ENCODE results near the gene GAS6. TPM values are rescaled to one million over a fixed set of nuclear protein-coding genes. Genes with fewer than 3 reads are reported as not detected.
"Not testable (repeated sequence)": the region's sequence is repeated elsewhere in the genome, so short reads cannot be mapped to it uniquely, and the experiment has no call there.

The GAS6 gene
- total RNA-seq, 1 experiment from 2014 or later = 12.0 TPM

- DNase-seq (ENCODE audit: extremely low read depth, low read depth) = no peak
These were observed 21.4 kb downstream of the GAS6 start for GRCh38 chr13:113842336-113843062.

- no peak for DNase-seq (ENCODE audit: extremely low read depth, low read depth)
These were observed 22.6 kb downstream of the GAS6 start for GRCh38 chr13:113841353-113841650.

DNA sequence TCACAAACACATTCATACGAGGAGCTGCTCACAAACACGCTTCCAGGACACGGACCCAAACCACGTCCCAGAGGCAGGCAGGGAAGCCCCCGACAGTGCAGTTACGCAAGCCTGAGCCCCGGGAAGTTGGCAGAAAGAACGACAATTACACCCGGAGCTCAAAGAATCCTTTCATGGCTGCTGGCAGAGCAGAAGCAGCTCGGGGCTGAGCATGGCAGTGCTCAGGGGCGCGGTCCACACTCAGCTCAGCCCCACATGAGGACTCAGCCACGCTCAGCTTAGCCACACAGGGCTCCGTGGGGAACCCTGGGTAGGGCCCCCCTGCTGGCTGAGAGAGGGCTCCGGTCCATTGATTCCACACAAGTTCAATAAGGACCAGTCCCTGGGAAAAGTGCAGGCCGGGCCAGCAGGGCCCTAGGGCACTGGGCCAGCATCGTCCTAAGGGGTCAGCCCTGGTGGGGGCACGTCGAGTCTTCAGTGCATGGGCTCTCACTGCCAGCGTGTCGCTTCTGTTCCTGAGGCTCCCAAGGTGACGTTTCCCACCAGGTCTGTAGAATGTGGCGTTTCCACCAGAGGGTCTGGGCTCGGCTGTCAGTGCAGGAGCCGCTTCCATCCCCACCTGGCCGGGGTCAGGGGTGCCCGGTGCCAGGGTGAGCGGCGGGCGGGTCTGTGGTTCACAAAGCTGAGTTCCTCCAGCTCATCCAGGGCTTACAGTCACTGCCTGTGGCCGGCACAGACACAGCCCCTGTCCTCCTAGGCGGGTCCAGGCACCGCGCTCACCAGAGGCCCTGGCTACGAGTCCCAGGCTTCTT lies 23.1 kb downstream of the GAS6 start:
- DNase-seq (ENCODE audit: extremely low read depth, low read depth) = no peak

DNA sequence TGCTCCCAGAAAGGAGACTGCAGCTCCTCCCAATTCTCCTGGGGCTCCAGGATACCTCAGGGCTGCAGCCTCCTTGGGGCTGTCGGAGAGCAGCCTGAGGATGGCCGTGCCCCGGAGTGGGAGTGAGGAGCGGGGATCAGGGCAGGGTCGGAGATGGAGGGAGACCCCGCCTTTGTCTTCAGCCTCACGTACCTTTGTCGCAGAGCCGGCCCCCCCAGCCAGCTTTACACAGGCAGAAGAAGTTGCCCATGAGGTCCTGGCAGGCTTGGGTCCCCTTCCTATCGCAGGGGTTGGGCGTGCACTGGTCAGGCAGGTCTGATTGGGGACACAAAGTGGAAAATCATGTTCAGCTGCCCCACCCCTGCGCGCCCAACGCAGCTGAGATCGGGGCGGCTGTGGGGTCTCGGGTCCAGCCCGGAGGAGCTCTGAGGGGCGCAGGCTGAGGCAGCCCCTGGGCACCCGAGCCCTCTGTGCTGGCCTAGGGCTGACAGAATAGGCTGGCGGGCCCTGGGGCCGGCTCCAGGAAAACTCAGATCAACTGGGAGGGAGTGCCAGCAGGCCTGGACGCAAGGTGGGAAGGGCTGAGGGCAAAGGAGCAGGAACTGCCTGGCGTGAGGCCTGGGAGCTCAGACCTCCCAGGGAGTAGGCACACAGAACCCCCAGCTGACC lies 24.2 kb downstream of the GAS6 start:
- no peak for DNase-seq (ENCODE audit: extremely low read depth, low read depth)

DNA sequence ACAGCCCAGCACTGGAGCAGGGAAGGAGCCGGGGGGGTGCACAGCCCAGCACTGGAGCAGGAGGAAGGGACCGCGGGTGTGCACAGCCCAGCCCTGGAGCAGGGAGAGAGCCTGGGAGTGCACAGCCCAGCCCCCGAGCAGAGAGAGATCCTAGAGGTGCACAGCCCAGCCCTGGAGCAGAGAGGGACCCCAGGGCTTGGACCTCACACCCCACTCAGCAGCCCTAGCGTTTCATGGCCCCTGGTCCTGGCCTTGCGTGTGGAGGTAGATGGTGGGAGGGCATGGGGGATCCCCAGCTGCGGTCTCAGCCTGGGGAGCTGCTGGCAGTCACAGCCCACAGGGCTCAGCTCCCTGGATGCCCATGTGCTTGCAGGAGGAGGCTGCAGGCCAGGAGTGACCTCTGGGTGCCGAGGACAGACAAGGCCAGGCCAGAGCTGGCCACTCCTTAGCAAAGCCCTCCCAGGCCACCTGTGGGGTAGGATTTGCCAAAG lies 25.1 kb downstream of the GAS6 start:
- DNase-seq (ENCODE audit: extremely low read depth, low read depth) = no peak

DNA sequence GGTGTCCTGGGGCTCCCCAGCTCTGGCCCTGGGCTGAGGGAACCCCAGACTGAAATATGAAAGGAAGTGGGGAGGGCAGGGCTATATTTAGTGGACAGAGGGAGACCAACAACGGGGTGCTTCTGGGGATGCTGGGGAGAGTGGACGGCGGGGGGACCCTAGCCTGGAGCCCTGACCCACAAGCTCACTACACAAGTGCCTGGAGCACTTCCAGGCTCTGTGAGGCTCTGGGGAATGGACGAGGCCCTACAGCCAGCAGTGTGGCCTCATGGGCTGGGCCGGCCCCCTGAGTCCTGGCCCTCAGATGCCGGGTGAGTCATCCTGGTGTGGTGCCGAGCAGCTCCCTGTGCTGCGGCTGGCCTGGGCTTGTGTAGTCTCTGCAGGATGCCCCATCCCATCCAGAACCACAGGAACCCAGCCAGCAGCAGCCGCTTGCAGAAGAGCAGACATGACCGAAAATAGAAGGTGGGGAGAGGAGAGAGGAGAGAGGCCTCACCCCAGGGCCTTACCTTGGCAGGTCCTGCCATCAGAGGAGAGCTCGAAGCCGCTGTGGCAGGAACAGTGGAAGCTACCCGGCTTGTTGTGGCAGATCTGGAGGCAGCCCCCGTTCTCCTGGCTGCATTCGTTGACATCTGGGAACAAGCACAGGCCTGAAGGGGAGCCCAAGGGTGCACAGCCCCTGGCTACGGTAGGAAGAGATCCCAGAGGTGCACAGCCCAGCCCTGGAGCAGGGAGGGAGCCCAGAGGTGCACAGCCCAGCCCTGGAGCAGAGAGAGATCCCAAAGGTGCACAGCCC lies 26.1 kb downstream of the GAS6 start:
- DNase-seq (ENCODE audit: extremely low read depth, low read depth) = peak; percentile 81

GRCh38 chr13:113836768-113837559 lies 26.9 kb downstream of the GAS6 start:
- DNase-seq (ENCODE audit: extremely low read depth, low read depth) = peak; percentile 44

DNA sequence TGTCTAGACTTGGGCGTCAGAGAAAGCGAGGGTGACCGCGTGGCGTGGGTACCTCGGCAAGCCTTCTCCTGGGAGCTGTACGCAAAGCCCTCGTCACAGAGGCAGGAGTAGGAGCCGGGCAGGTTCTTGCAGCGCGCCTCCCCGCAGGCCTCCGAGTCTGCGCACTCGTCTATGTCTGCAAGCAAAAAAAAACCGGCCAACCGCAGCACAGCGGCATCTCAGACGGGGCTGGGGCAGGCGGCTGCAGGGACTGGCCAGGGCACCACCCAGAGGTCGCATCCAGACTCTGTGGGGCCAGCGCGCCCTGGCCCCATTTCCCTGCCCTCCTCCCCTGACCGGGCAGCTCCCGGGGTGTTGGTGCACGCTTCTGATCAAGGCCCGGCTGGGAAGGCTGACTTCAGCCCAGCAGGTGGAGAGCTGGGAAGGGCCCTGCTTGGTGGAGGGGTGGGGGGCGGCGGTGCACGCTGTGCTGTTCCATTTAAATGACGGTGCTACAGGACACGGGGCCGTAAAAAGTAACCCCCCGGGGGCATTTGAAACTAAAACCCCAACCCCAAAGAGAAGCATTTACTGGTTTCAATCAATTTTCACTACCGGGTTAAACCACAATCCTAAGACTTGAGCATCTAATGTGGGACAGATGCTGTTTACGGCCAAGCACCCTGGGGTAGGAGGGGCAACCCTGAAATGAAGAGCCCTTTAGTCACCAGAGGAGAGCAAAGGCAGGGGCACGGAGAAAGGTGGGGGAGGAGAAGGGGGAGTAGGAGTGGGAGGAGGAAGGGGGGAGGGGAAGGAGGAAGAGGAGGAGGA lies 28.2 kb downstream of the GAS6 start:
- DNase-seq (ENCODE audit: extremely low read depth, low read depth) = no peak

DNA sequence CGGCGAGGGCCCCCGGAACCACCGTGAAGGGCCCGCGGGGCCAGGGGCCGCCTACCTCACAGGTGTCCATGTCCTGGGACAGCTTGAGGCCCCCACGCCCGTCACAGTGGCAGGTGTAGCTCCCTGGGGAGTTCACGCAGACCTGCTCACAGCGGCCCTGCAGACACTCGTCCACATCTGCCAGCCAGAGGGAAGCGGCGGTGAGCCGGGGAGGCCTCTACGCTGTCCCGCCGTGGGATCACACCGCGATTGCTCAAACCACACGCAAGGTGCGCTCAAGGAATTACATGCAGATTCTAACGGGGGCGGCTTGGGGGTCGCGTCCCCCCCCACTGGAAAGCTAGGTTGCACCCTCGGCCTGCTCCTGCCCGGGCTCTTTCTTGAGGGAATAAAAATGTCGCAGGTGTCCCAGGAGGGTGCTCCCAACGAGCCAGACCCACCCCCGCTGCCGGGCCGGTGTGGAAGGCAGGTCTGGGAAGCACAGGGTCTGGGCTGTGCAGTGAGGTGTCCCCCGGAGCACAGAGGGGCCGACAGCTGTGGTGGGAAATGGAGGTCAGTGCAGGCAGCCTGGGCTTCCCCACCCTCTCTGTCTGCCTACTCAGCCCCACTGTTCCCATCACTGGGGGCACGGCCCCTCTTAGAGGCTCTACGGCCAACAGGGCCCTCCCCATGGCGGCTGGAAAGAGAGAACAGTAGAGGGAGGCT lies 29.2 kb downstream of the GAS6 start:
- no peak for DNase-seq (ENCODE audit: extremely low read depth, low read depth)

GRCh38 chr13:113834006-113834405 lies 29.9 kb downstream of the GAS6 start:
- not testable (repeated sequence) for DNase-seq (ENCODE audit: extremely low read depth, low read depth)

DNA sequence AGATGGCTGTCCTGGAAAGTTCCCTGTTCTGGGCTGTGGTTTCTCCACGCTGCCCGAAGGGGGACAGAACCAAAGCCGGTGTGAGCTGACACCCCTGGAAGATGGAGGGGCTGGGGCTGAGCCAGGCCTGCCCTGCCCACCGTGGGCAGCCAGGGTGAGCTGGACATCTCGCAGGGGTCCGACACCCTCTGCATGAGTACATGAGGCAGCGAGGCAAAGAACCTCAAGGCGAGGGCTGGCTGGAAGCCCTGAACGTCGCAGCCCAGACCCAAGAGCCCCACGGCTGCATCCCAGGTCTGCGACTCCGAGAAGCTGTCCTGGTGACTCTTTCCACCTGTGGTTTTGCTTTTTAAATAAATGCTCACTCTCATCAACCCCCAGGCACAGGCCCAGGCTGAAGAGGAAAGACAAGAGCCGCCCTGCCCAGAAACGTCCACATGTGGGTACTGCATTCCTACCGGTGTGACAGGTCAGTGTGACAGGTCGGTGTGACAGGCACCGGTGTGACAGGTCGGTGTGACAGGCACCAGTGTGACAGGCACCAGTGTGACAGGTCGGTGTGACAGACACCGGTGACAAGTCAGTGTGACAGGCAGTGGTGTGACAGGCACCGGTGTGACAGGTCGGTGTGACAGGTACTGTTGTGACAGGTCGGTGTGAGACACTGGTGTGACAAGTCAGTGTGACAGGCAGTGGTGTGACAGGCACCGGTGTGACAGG lies 30.6 kb downstream of the GAS6 start:
- no peak for DNase-seq (ENCODE audit: extremely low read depth, low read depth)

GRCh38 chr13:113832631-113833030 lies 31.2 kb downstream of the GAS6 start:
- no peak for DNase-seq (ENCODE audit: extremely low read depth, low read depth)

DNA sequence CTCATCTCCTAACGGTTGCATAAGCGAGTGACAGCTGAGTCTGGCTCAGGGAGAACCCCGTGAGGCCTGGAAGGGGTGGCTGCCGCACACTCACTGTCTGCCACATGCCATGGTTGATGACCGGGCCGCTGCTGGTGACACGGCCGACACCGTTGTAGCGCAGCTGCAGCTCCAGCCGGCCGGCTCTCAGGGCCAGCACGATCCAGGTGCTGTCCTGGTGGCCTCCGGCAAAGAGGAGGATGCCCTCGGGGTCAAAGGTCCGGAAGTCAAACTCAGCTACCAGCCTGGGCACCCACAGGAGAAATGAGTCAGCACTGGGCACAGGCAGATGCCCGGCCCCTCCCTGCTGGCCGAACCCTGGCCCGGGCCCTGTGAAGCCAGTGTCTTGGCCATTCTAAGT lies 31.7 kb downstream of the GAS6 start:
- DNase-seq (ENCODE audit: extremely low read depth, low read depth) = no peak

DNA sequence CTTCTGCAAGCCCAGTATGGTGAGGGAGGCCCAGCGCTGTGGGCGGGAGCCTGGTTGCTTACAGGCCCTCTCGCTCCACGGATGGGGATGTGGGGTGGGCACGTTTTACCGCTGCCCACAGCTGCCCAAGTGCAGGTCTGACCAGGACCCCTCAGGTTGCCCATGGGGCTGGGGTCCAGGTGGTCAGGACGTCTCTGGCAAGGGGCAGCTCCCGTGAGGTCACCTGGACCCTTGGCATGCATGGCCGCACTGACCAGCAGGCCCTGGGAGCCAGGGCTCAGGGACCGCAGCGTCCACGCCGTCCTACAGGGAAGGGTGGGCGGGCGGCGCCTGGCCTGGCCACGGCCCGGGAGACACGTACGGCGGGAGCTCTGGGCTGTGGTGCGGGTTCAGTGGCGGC lies 32.8 kb downstream of the GAS6 start:
- DNase-seq (ENCODE audit: extremely low read depth, low read depth) = no peak

- DNase-seq (ENCODE audit: extremely low read depth, low read depth) = not testable (repeated sequence)
These were observed 33.4 kb downstream of the GAS6 start for GRCh38 chr13:113830426-113830950.

- DNase-seq (ENCODE audit: extremely low read depth, low read depth) = no peak
These were observed 35.5 kb downstream of the GAS6 start for GRCh38 chr13:113828282-113828825.

GRCh38 chr13:113827021-113827420 lies 36.9 kb downstream of the GAS6 start:
- no peak for DNase-seq (ENCODE audit: extremely low read depth, low read depth)
